ENCODE data around the gene PCDHA10.
"Not testable (repeated sequence)": the region's sequence is repeated elsewhere in the genome, so short reads cannot be mapped to it uniquely, and the experiment has no call there.

DNA sequence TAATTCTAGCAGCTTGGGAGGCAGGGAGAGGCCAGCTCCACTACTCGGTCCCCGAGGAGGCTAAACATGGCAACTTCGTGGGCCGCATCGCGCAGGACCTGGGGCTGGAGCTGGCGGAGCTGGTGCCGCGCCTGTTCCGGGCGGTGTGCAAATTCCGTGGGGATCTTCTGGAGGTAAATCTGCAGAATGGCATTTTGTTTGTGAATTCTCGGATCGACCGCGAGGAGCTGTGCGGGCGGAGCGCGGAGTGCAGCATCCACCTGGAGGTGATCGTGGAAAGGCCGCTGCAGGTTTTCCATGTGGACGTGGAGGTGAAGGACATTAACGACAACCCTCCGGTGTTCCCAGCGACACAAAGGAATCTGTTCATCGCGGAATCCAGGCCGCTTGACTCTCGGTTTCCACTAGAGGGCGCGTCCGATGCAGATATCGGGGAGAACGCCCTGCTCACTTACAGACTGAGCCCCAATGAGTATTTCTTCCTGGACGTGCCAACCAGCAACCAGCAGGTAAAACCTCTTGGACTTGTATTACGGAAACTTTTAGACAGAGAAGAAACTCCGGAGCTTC, 21.2 kb upstream of the PCDHA10 start:
- TF ChIP-seq, protein P1, sequence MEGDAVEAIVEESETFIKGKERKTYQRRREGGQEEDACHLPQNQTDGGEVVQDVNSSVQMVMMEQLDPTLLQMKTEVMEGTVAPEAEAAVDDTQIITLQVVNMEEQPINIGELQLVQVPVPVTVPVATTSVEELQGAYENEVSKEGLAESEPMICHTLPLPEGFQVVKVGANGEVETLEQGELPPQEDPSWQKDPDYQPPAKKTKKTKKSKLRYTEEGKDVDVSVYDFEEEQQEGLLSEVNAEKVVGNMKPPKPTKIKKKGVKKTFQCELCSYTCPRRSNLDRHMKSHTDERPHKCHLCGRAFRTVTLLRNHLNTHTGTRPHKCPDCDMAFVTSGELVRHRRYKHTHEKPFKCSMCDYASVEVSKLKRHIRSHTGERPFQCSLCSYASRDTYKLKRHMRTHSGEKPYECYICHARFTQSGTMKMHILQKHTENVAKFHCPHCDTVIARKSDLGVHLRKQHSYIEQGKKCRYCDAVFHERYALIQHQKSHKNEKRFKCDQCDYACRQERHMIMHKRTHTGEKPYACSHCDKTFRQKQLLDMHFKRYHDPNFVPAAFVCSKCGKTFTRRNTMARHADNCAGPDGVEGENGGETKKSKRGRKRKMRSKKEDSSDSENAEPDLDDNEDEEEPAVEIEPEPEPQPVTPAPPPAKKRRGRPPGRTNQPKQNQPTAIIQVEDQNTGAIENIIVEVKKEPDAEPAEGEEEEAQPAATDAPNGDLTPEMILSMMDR (IDR thresholded peaks at IDR 0.05): not testable (repeated sequence)
- TF ChIP-seq ZFX (IDR thresholded peaks at IDR 0.05; ENCODE audit: borderline replicate concordance): not testable (repeated sequence)

All from 22Rv1 (cell line).